Measurements from ENCODE around the gene ARL8B. TPM values are rescaled to one million over a fixed set of nuclear protein-coding genes. Genes with fewer than 3 reads are reported as not detected.

The ARL8B gene
- total and polyA plus RNA-seq, 2 donors (not counting 1 experiment from before 2014, with no cell fraction given), result 14.5 to 67.3 TPM

DNA sequence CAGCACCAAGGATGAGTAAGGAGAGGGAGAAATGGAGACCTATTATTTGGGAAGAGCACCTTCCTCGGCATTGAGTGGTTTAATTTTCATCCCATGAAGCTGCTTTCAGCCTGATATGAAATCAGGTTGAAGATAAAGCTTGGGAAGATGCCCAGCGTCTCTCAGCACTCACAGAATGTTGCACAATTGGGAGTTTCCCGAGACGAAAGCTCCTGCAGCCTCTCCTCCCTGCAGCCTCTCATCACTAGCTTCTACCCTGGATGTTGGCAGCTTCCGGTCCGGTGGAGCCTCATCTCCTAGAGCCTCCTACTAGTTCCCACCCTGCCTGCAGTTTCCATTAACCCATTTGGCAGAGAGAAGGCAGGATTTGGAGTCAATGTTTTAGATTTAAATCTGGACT, 105.7 kb downstream of the ARL8B start:
- H3K4me2 ChIP-seq (replicated peaks; ENCODE audit: low read depth, low read length, poor library complexity, severe bottlenecking), result no peak overlapping the region
- TF ChIP-seq CTCF (IDR thresholded peaks at IDR 0.05) (no peak), EZH2 (IDR thresholded peaks at IDR 0.05; ENCODE audit: borderline replicate concordance, insufficient read depth, low read depth, low read length, poor library complexity, severe bottlenecking) (no peak)
- Mint-ChIP-seq H3K27me3 (no peaks in the 10 kb centered on the region), H3K27ac (no peak overlapping the region), H3K4me3 (no peak overlapping the region), H3K4me1 (peaks cover 5% of the 10 kb centered on the region), H3K9me3 (ENCODE audit: insufficient read depth) (no peaks in the 10 kb centered on the region)
- ChIA-PET CTCF (interaction anchor here (0.7 to 1.6 kb wide), 7 partner anchors 33 to 977 kb away, joined by 3 to 5 read pairs (median 4); no protein-coding TSS in a partner anchor), POLR2A (no interaction called here)
- no peaks in the 10 kb centered on the region for H3K27me3 ChIP-seq (replicated peaks in 1 of 4; ENCODE audit: control extremely low read depth in 1 of 4, control insufficient read depth in 3 of 4, insufficient read depth in 4 of 4, low read length in 3 of 4)
- no peaks in the 10 kb centered on the region for H3K36me3 ChIP-seq (replicated peaks in 1 of 2; ENCODE audit: control extremely low read depth in 1 of 2, control insufficient read depth in 1 of 2, extremely low read depth in 1 of 2, insufficient read depth in 2 of 2, low read length in 1 of 2)
- no peaks in the 10 kb centered on the region for H4K20me1 ChIP-seq (ENCODE audit: control insufficient read depth, insufficient read depth, low read length, poor library complexity, severe bottlenecking)
- H2AFZ ChIP-seq (ENCODE audit: insufficient read depth, low read depth, low read length, poor library complexity, severe bottlenecking), result no peak overlapping the region
- no peaks in the 10 kb centered on the region for H3K9me3 ChIP-seq (ENCODE audit: control extremely low read depth in 1 of 3, control insufficient read depth in 2 of 3, insufficient read depth in 1 of 3, low read length in 2 of 3)
- H3K4me3 ChIP-seq (ENCODE audit: control extremely low read depth in 1 of 5, extremely low read depth in 1 of 5, insufficient read depth in 1 of 5, low read depth in 2 of 5, low read length in 4 of 5), result no peak overlapping the region
- DNase-seq, result no peak
- no peaks in the 10 kb centered on the region for H3K79me2 ChIP-seq (ENCODE audit: control insufficient read depth, insufficient read depth, low read length)
- no peak overlapping the region for H3K27ac ChIP-seq (ENCODE audit: low read length in 2 of 2)
- ATAC-seq (ENCODE audit: low read depth), result no peak
- WGBS (ENCODE audit: insufficient coverage), result 90% methylated on average over 4 of the region's 6 CpGs
- peaks cover 5 to 6% of the 10 kb centered on the region in 2 donors for H3K4me1 ChIP-seq (ENCODE audit: control insufficient read depth in 2 of 2, insufficient read depth in 2 of 2, low read length in 2 of 2)
- H3K9ac ChIP-seq (ENCODE audit: low read length), result no peak overlapping the region
- intact Hi-C loops (cut with micrococcal nuclease), result no loop called here

DNA sequence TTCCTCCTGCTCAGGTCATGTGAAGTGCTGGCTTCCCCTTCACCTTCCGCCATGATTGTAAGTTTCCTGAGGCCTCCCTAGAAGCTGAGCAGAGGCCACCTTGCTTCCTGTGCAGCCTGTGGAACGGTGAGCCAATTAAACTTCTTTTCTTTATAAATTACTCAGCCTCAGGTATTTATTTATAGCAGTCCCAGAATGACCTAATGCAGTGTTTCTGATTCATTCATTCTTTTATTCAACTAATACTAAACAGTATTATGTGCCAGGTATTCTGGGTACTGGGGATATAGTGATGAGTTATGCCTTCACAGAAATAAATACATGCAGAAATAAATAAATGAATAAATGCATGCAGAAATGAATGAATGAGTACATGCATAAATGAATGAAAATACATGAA, 107.3 kb downstream of the ARL8B start:
- Histone ChIP-seq H3K36me3 (replicated peaks in 1 of 2; ENCODE audit: control extremely low read depth in 1 of 2, control insufficient read depth in 1 of 2, extremely low read depth in 1 of 2, insufficient read depth in 2 of 2, low read length in 1 of 2) (no peaks in the 10 kb centered on the region), H3K27me3 (replicated peaks in 1 of 4; ENCODE audit: control extremely low read depth in 1 of 4, control insufficient read depth in 3 of 4, insufficient read depth in 4 of 4, low read length in 3 of 4) (no peaks in the 10 kb centered on the region), H2AFZ (ENCODE audit: insufficient read depth, low read depth, low read length, poor library complexity, severe bottlenecking) (no peak overlapping the region), H3K4me3 (ENCODE audit: control extremely low read depth in 1 of 5, extremely low read depth in 1 of 5, insufficient read depth in 1 of 5, low read depth in 2 of 5, low read length in 4 of 5) (no peak overlapping the region), H4K20me1 (ENCODE audit: control insufficient read depth, insufficient read depth, low read length, poor library complexity, severe bottlenecking) (no peaks in the 10 kb centered on the region), H3K27ac (ENCODE audit: low read length in 2 of 2) (no peak overlapping the region), H3K9me3 (ENCODE audit: control extremely low read depth in 1 of 3, control insufficient read depth in 2 of 3, insufficient read depth in 1 of 3, low read length in 2 of 3) (no peaks in the 10 kb centered on the region), H3K9ac (ENCODE audit: low read length) (no peak overlapping the region), H3K4me1 (ENCODE audit: control insufficient read depth in 2 of 2, insufficient read depth in 2 of 2, low read length in 2 of 2) (peaks cover 5 to 6% of the 10 kb centered on the region in 2 donors), H3K79me2 (ENCODE audit: control insufficient read depth, insufficient read depth, low read length) (no peaks in the 10 kb centered on the region), H3K4me2 (replicated peaks; ENCODE audit: low read depth, low read length, poor library complexity, severe bottlenecking) (no peak overlapping the region)
- ChIA-PET CTCF (no interaction called here), POLR2A (no interaction called here)
- no CpG with 5 or more reads among the region's 2 CpGs for WGBS (ENCODE audit: insufficient coverage)
- H3K27me3 Mint-ChIP-seq, result no peaks in the 10 kb centered on the region
- no peak for TF ChIP-seq EZH2 (IDR thresholded peaks at IDR 0.05; ENCODE audit: borderline replicate concordance, insufficient read depth, low read depth, low read length, poor library complexity, severe bottlenecking)
- no peak for TF ChIP-seq CTCF (IDR thresholded peaks at IDR 0.05)
- no peaks in the 10 kb centered on the region for H3K9me3 Mint-ChIP-seq (ENCODE audit: insufficient read depth)
- no peak overlapping the region for H3K4me3 Mint-ChIP-seq
- peaks cover 5% of the 10 kb centered on the region for H3K4me1 Mint-ChIP-seq
- DNase-seq (no peak), ATAC-seq (ENCODE audit: low read depth) (no peak)
- intact Hi-C loops (cut with micrococcal nuclease), result no loop called here
- no peak overlapping the region for H3K27ac Mint-ChIP-seq

Small RNA genes lying within 50 kb of the gene (small RNA-seq; reads per million reads assigned to genes)
- not detected for gene AC090955.1 (ENCODE audit: insufficient read length, low read depth, low replicate concordance)
- not detected for gene RF00019 (ENCODE audit: insufficient read length, low read depth, low replicate concordance)

Other genes with a start within 250 kb of the ARL8B start
- gene BHLHE40, start 142.9 kb upstream of the ARL8B start, total RNA-seq, result 52.4 and 53.8 TPM in 2 replicates
- gene BHLHE40, start 142.9 kb upstream of the ARL8B start, polyA plus RNA-seq, result 26.2 and 47.0 TPM in 2 replicates
- 167 and 177 TPM in 2 replicates for gene EDEM1, start 65.4 kb downstream of the ARL8B start, total RNA-seq
- gene EDEM1, start 65.4 kb downstream of the ARL8B start, polyA plus RNA-seq, result 58.3 and 130 TPM in 2 replicates